HG02571 (cell line): Measurements from ENCODE around the gene STRBP.
"Not testable (repeated sequence)": the region's sequence is repeated elsewhere in the genome, so short reads cannot be mapped to it uniquely, and the experiment has no call there.

Experiments used
- ATAC-seq: cut with Tn5 transposase; IDR thresholded peaks from one replicate; pipeline ENCODE4 v1.9.1; 2021; ENCODE audit warnings: mild to moderate bottlenecking, moderate library complexity; ENCODE audit not compliant: unreplicated experiment

The STRBP gene

GRCh38 chr9:123200469-123200868 is 67.9 kb downstream of the STRBP start:
- not testable (repeated sequence) for ATAC-seq

GRCh38 chr9:123196124-123196523 is 72.3 kb downstream of the STRBP start:
- no peak for ATAC-seq

- ATAC-seq: no peak
Observed at GRCh38 chr9:123194023-123194422, 74.4 kb downstream of the STRBP start.

GRCh38 chr9:123191680-123192079 is 76.7 kb downstream of the STRBP start:
- no peak for ATAC-seq

- no peak for ATAC-seq
Observed at GRCh38 chr9:123191260-123191659, 77.1 kb downstream of the STRBP start.

GRCh38 chr9:123187131-123187530 is 81.3 kb downstream of the STRBP start:
- ATAC-seq: no peak

- ATAC-seq: not testable (repeated sequence)
Observed at GRCh38 chr9:123186029-123186428, 82.4 kb downstream of the STRBP start.

- ATAC-seq: no peak
Observed at GRCh38 chr9:123176949-123177348, 91.4 kb downstream of the STRBP start.

GRCh38 chr9:123175854-123176629 is 92.3 kb downstream of the STRBP start:
- no peak for ATAC-seq

- peak; percentile 80 for ATAC-seq
Observed at GRCh38 chr9:123174887-123175518, 93.4 kb downstream of the STRBP start.

- ATAC-seq: no peak
Observed at GRCh38 chr9:123174079-123174478, 94.3 kb downstream of the STRBP start.

GRCh38 chr9:123169926-123170325 is 98.5 kb downstream of the STRBP start:
- ATAC-seq: no peak

GRCh38 chr9:123168586-123168985 is 99.8 kb downstream of the STRBP start:
- ATAC-seq: no peak

- no peak for ATAC-seq
Observed at GRCh38 chr9:123167474-123167873, 100.9 kb downstream of the STRBP start.

- ATAC-seq: no peak
Observed at GRCh38 chr9:123165813-123166212, 102.6 kb downstream of the STRBP start.

GRCh38 chr9:123164285-123164684 is 104.1 kb downstream of the STRBP start:
- no peak for ATAC-seq

- no peak for ATAC-seq
Observed at GRCh38 chr9:123162791-123163345, 105.5 kb downstream of the STRBP start.

GRCh38 chr9:123162360-123162759 is 106.0 kb downstream of the STRBP start:
- no peak for ATAC-seq

- no peak for ATAC-seq
Observed at GRCh38 chr9:123157221-123157620, 111.2 kb downstream of the STRBP start.

GRCh38 chr9:123150708-123151503 is 117.5 kb downstream of the STRBP start:
- ATAC-seq: no peak

- no peak for ATAC-seq
Observed at GRCh38 chr9:123149067-123149466, 119.3 kb downstream of the STRBP start.
